Measurements from ENCODE around the gene BRCA2.

BRCA2 gene

DNA sequence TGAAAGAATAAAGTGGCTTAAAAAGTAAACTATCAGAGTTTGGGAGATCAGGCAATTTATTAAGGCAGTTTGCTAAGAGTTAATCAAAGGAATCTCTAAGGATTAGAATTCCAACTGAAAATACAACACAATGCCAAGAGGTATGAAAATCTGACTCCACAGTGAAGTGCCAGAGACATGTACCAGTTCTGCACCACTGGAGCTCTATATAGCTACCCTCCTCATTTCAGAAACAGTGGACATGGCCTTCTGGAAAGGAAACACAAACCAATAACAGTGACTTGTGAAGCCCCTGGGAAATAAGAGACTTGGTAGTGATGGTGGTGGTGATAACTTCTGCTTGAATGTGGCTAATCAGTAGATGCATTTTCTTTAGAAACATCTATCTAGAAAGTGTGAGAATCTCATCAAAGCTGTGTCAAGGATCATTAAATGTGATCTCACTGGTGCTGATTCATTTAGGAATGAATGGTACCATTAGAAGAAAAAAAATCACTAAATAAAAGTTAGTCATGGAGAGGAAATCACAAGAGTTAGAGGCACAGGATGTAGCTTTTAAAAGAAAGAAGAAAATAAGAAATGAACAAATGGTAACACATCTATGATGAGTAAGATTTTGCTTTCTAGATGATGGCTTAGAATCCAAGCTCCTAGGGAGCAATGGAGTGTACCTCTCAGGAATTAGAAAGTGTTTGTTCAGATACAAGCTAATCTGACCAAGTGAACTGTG lies 132.8 kb downstream of the BRCA2 start:
- TF ChIP-seq, protein P1, sequence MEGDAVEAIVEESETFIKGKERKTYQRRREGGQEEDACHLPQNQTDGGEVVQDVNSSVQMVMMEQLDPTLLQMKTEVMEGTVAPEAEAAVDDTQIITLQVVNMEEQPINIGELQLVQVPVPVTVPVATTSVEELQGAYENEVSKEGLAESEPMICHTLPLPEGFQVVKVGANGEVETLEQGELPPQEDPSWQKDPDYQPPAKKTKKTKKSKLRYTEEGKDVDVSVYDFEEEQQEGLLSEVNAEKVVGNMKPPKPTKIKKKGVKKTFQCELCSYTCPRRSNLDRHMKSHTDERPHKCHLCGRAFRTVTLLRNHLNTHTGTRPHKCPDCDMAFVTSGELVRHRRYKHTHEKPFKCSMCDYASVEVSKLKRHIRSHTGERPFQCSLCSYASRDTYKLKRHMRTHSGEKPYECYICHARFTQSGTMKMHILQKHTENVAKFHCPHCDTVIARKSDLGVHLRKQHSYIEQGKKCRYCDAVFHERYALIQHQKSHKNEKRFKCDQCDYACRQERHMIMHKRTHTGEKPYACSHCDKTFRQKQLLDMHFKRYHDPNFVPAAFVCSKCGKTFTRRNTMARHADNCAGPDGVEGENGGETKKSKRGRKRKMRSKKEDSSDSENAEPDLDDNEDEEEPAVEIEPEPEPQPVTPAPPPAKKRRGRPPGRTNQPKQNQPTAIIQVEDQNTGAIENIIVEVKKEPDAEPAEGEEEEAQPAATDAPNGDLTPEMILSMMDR (conservative IDR thresholded peaks at IDR 0.05), result no peak
- H3K27ac ChIP-seq, result no peak overlapping the region

DNA sequence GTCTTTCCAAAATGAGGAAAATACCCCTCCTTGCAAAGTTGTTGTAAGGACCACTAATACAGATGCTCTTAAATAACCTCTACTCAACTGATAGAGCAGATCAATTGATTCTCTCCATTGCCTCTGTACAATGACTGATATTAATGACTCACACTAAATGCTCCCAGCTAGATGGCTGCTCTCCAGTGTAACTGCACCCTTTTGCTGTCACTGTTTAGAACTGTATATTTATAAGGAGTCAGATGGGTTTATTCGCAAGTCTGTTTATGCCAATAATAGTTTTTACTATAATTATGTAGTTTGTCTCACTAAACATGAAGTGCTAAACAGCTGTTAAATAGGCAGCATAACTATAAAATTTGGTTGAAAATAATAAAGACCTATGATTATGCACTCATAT lies 133.7 kb downstream of the BRCA2 start:
- TF ChIP-seq, protein P1 (conservative IDR thresholded peaks at IDR 0.05), result no peak
- no peak overlapping the region for H3K27ac ChIP-seq

All from VCaP (cell line).